Peyer's patch (tissue), 4 donors: ENCODE results near the gene RRAD. TPM values are rescaled to one million over a fixed set of nuclear protein-coding genes. Genes with fewer than 3 reads are reported as not detected.

Source experiments
- DNase-seq, 3 donors: peaks; one replicate each; pipeline ENCODE4 v3.0.0-alpha.2; 2017 to 2019
- H3K27ac ChIP-seq, 4 donors: fragments of 200-600 bp; sonication (generic); one replicate each; pipeline ENCODE4 v1.5.1; 2016 to 2019
- H3K27me3 ChIP-seq, 2 donors: fragments of 200-600 bp; sonication (generic); one replicate each; pipeline ENCODE4 v1.5.1; 2019
- H3K36me3 ChIP-seq, 3 donors: fragments of 200-600 bp; sonication (generic); one replicate each; pipeline ENCODE4 v1.5.1; 2016 to 2019
- H3K4me1 ChIP-seq, 4 donors: fragments of 200-600 bp; sonication (generic); one replicate each; pipeline ENCODE4 v1.5.1; 2016 to 2019
- H3K4me3 ChIP-seq, 4 donors: fragments of 200-600 bp; sonication (generic); 1 replicate in 3 of 4; 2 replicates in 1 of 4; pipeline ENCODE4 v1.5.1; 2016 to 2019; ENCODE audit warnings: mild to moderate bottlenecking in 1 of 4
- H3K9me3 ChIP-seq, 4 donors: fragments of 200-600 bp; sonication (generic); one replicate each; pipeline ENCODE4 v1.5.1; 2016 to 2019; ENCODE audit warnings: mild to moderate bottlenecking in 1 of 4
- CTCF ChIP-seq, 6 experiments: fragments of 450-650 bp in 4 of 6; fragments of 200-600 bp in 2 of 6; sonication (generic) in 1 of 6; IDR thresholded peaks; one replicate each; pipeline ENCODE4 v1.5.1; 2017 to 2019; ENCODE audit warnings: antibody characterized with exemption in 6 of 6, mild to moderate bottlenecking in 3 of 6, moderate library complexity in 1 of 6
- POLR2A ChIP-seq, 2 donors: fragments of 450-650 bp; IDR thresholded peaks; one replicate each; pipeline ENCODE4 v1.5.1; 2017; ENCODE audit warnings: antibody characterized with exemption in 2 of 2, mild to moderate bottlenecking in 2 of 2, moderate library complexity in 2 of 2
- total RNA-seq, 4 donors: library from RNA; depleted of rRNA; stranded (reverse); fragments of >200 nt; gene quantifications; one replicate each; pipeline ENCODE4 v1.1.0, GENCODE V29; 2016

RRAD gene
- total RNA-seq, 4 donors from 2014 or later = 0.53 to 4.1 (median 2.8) TPM

- Histone ChIP-seq H3K4me1 (peaks cover 0 to 39% (median 8%) of the 10 kb centered on the region in 4 donors), H3K4me3 (peak overlapping the region; percentile 20 to 70 (median 58)), H3K27ac (peak overlapping the region; percentile 2 to 81 (median 70)), H3K27me3 (no peaks in the 10 kb centered on the region), H3K9me3 (no peaks in the 10 kb centered on the region), H3K36me3 (no peaks in the 10 kb centered on the region)
- DNase-seq = peak in 2 of 3 donors; percentile 69 to 74
- TF ChIP-seq POLR2A (IDR thresholded peaks at IDR 0.05) (no peak), CTCF (IDR thresholded peaks at IDR 0.05) (peak in 4 of 6 experiments; percentile 39 to 77 (median 68))
Measured at GRCh38 chr16:66924527-66925321, 611 bp downstream of the RRAD start.

- H3K4me1 ChIP-seq = peaks cover 0 to 44% (median 8%) of the 10 kb centered on the region in 4 donors
- H3K4me3 ChIP-seq = peak overlapping the region in 2 of 4 donors; percentile 0 to 59
- H3K36me3 ChIP-seq = no peaks in the 10 kb centered on the region
- no peaks in the 10 kb centered on the region for H3K27me3 ChIP-seq
- H3K27ac ChIP-seq = peak overlapping the region in 3 of 4 donors; percentile 19 to 81 (median 38)
- no peak for TF ChIP-seq POLR2A (IDR thresholded peaks at IDR 0.05)
- no peak for TF ChIP-seq CTCF (IDR thresholded peaks at IDR 0.05)
- DNase-seq = no peak
- H3K9me3 ChIP-seq = no peaks in the 10 kb centered on the region
Measured at GRCh38 chr16:66923866-66924265, 1.5 kb downstream of the RRAD start.

- H3K27ac ChIP-seq = peak overlapping the region in 3 of 4 donors; percentile 23 to 81 (median 38)
Measured at GRCh38 chr16:66923247-66923731, 2.0 kb downstream of the RRAD start.

GRCh38 chr16:66921729-66922450 lies 3.4 kb downstream of the RRAD start:
- H3K36me3 ChIP-seq = no peaks in the 10 kb centered on the region
- TF ChIP-seq POLR2A (IDR thresholded peaks at IDR 0.05) (no peak), CTCF (IDR thresholded peaks at IDR 0.05) (no peak)
- peak overlapping the region in 1 of 4 donors; percentile 11 for H3K27ac ChIP-seq
- peaks cover 0 to 40% (median 8%) of the 10 kb centered on the region in 4 donors for H3K4me1 ChIP-seq
- H3K27me3 ChIP-seq = no peaks in the 10 kb centered on the region
- H3K4me3 ChIP-seq = no peak overlapping the region
- no peak for DNase-seq
- no peaks in the 10 kb centered on the region for H3K9me3 ChIP-seq

More at GRCh38 chr16:66923247-66923731, 2.0 kb downstream of the RRAD start:
- TF ChIP-seq CTCF (IDR thresholded peaks at IDR 0.05) (no peak), POLR2A (IDR thresholded peaks at IDR 0.05) (no peak)
- peaks cover 0 to 40% (median 8%) of the 10 kb centered on the region in 4 donors for H3K4me1 ChIP-seq
- no peaks in the 10 kb centered on the region for H3K36me3 ChIP-seq
- DNase-seq = no peak
- H3K4me3 ChIP-seq = peak overlapping the region in 2 of 4 donors; percentile 0 to 59
- no peaks in the 10 kb centered on the region for H3K27me3 ChIP-seq
- no peaks in the 10 kb centered on the region for H3K9me3 ChIP-seq

- H3K4me1 ChIP-seq = peaks cover 0 to 40% (median 8%) of the 10 kb centered on the region in 4 donors
- H3K27ac ChIP-seq = peak overlapping the region in 1 of 4 donors; percentile 11
- DNase-seq = no peak
- TF ChIP-seq POLR2A (IDR thresholded peaks at IDR 0.05) = no peak
- TF ChIP-seq CTCF (IDR thresholded peaks at IDR 0.05) = no peak
- H3K27me3 ChIP-seq = no peaks in the 10 kb centered on the region
- H3K4me3 ChIP-seq = no peak overlapping the region
- H3K9me3 ChIP-seq = no peaks in the 10 kb centered on the region
- no peaks in the 10 kb centered on the region for H3K36me3 ChIP-seq
Measured at GRCh38 chr16:66920924-66921680, 4.2 kb downstream of the RRAD start.
